Neuronal stem cell (in vitro differentiated cells): ENCODE measurements around the gene THOP1.

Experiments
- DNase-seq: peaks from one replicate; pipeline ENCODE4 v3.0.0-alpha.2; 2013; ENCODE audit warnings: low spot score
- H2AFZ ChIP-seq: one replicate; pipeline ENCODE4 v1.6.1; 2013; ENCODE audit warnings: mild to moderate bottlenecking, low read length, inconsistent platforms
- H2AK5ac ChIP-seq: 2 replicates; pipeline ENCODE4 v1.6.1; 2013; ENCODE audit warnings: low read depth, mild to moderate bottlenecking, inconsistent platforms, low read length, moderate library complexity, mixed read lengths
- H2BK120ac ChIP-seq: 2 replicates; pipeline ENCODE4 v1.6.1; 2013; ENCODE audit warnings: low read depth, mild to moderate bottlenecking, inconsistent platforms, low read length, moderate library complexity, mixed read lengths
- H2BK12ac ChIP-seq: one replicate; pipeline ENCODE4 v1.6.1; 2013; ENCODE audit warnings: low read length, inconsistent platforms
- H2BK15ac ChIP-seq: 2 replicates; pipeline ENCODE4 v1.6.1; 2013; ENCODE audit warnings: mild to moderate bottlenecking, low read length, inconsistent platforms, mixed read lengths
- H2BK5ac ChIP-seq: one replicate; pipeline ENCODE4 v1.6.1; 2013; ENCODE audit warnings: inconsistent platforms, mild to moderate bottlenecking, low read length, moderate library complexity
- H3K14ac ChIP-seq: one replicate; pipeline ENCODE4 v1.6.1; 2013; ENCODE audit warnings: low read length, inconsistent platforms
- H3K18ac ChIP-seq: 2 replicates; pipeline ENCODE4 v1.6.1; 2013; ENCODE audit warnings: low read length, inconsistent platforms
- H3K23ac ChIP-seq: 2 replicates; pipeline ENCODE4 v1.6.1; 2013; ENCODE audit warnings: low read depth, mild to moderate bottlenecking, mixed read lengths, low read length, inconsistent platforms; ENCODE audit not compliant: poor library complexity
- H3K27ac ChIP-seq: replicated peaks from 3 replicates; pipeline ENCODE4 v1.5.1; 2013; ENCODE audit warnings: low read length, inconsistent platforms
- H3K27me3 ChIP-seq, 3 experiments: 2 replicates each; pipeline ENCODE4 v1.6.1; 2013; ENCODE audit warnings: low read length in 3 of 3, mild to moderate bottlenecking in 2 of 3, inconsistent platforms in 1 of 3, low read depth in 1 of 3, mixed read lengths in 1 of 3, moderate library complexity in 1 of 3; ENCODE audit not compliant: control insufficient read depth in 3 of 3, insufficient read depth in 3 of 3
- H3K36me3 ChIP-seq, 2 donors: replicated peaks in 1 of 2; 2 replicates each; pipeline ENCODE4 v1.6.1; 2013; ENCODE audit warnings: low read length in 2 of 2; ENCODE audit not compliant: control insufficient read depth in 2 of 2, insufficient read depth in 2 of 2
- H3K4ac ChIP-seq: 2 replicates; pipeline ENCODE4 v1.6.1; 2013; ENCODE audit warnings: inconsistent platforms, mild to moderate bottlenecking, low read length, moderate library complexity
- H3K4me1 ChIP-seq, 2 donors: 1 replicate in 1 of 2; 2 replicates in 1 of 2; pipeline ENCODE4 v1.6.1; 2013; ENCODE audit warnings: low read length in 2 of 2, low read depth in 1 of 2; ENCODE audit not compliant: control insufficient read depth in 2 of 2, insufficient read depth in 1 of 2
- H3K4me2 ChIP-seq: one replicate; pipeline ENCODE4 v1.6.1; 2013; ENCODE audit warnings: mild to moderate bottlenecking, low read length, inconsistent platforms; ENCODE audit not compliant: insufficient read depth, poor library complexity, severe bottlenecking
- H3K4me3 ChIP-seq, 2 donors: 2 replicates each; pipeline ENCODE4 v1.5.1; 2013; ENCODE audit warnings: low read length in 2 of 2, mild to moderate bottlenecking in 2 of 2, inconsistent platforms in 1 of 2, moderate library complexity in 1 of 2
- H3K79me1 ChIP-seq: one replicate; pipeline ENCODE4 v1.6.1; 2013; ENCODE audit warnings: low read depth, mild to moderate bottlenecking, inconsistent platforms, low read length, moderate library complexity
- H3K9ac ChIP-seq: one replicate; pipeline ENCODE4 v1.6.1; 2013; ENCODE audit warnings: mild to moderate bottlenecking, low read depth, low read length, inconsistent platforms; ENCODE audit not compliant: poor library complexity
- H3K9me3 ChIP-seq, 2 donors: replicated peaks in 1 of 2; 2 replicates each; pipeline versions ENCODE3 to v1.6.1; 2013; ENCODE audit warnings: low read length in 2 of 2, mild to moderate bottlenecking in 2 of 2, inconsistent platforms in 1 of 2, low read depth in 1 of 2, mixed read lengths in 1 of 2, moderate library complexity in 1 of 2; ENCODE audit not compliant: control insufficient read depth in 2 of 2, insufficient read depth in 1 of 2
- H4K8ac ChIP-seq: one replicate; pipeline ENCODE4 v1.6.1; 2013; ENCODE audit warnings: low read depth, mild to moderate bottlenecking, inconsistent platforms, low read length, moderate library complexity
- H4K91ac ChIP-seq: one replicate; pipeline ENCODE4 v1.6.1; 2013; ENCODE audit warnings: low read length, low read depth, mild to moderate bottlenecking, inconsistent platforms; ENCODE audit not compliant: poor library complexity
- WGBS, 2 donors: extraction: QIAGEN DNeasy Blood & Tissue Kit; methylation state at CpG; one replicate each; pipeline ENCODE4 v1.1.7; 2013; ENCODE audit warnings: missing lambda C conversion rate in 2 of 2, mixed read lengths in 1 of 2; ENCODE audit not compliant: insufficient read length in 2 of 2, insufficient replicate concordance in 1 of 2; ENCODE audit errors: extremely low coverage in 2 of 2; 5-methylcytosine and 5-hydroxymethylcytosine counted together

THOP1 gene

GRCh38 chr19:2846180-2846894, 61.0 kb downstream of the THOP1 start:
- Histone ChIP-seq H3K27me3 (peaks cover 0 to 6% (median 0%) of the 10 kb centered on the region in 3 experiments), H3K4me1 (peaks cover 0 to 2% of the 10 kb centered on the region in 2 donors), H2AK5ac (no peak overlapping the region), H3K18ac (no peak overlapping the region), H3K36me3 (peaks cover 8 to 39% of the 10 kb centered on the region in 2 donors), H3K4ac (no peak overlapping the region), H2BK15ac (no peak overlapping the region), H3K4me3 (peak overlapping the region in 1 of 2 donors; percentile 24), H4K8ac (no peak overlapping the region), H4K91ac (no peak overlapping the region), H2BK120ac (no peak overlapping the region), H3K27ac (no peak overlapping the region), H3K14ac (no peak overlapping the region), H3K79me1 (peaks cover 5% of the 10 kb centered on the region), H2BK5ac (no peak overlapping the region), H3K23ac (no peak overlapping the region), H2BK12ac (no peak overlapping the region), H3K9ac (no peak overlapping the region), H3K9me3 (peaks cover 26 to 72% of the 10 kb centered on the region in 2 donors), H2AFZ (no peak overlapping the region), H3K4me2 (no peak overlapping the region)
- no CpG with 5 or more reads among the region's 13 CpGs for whole genome bisulfite sequencing, 2 donors
- no peak for DNase-seq

DNA sequence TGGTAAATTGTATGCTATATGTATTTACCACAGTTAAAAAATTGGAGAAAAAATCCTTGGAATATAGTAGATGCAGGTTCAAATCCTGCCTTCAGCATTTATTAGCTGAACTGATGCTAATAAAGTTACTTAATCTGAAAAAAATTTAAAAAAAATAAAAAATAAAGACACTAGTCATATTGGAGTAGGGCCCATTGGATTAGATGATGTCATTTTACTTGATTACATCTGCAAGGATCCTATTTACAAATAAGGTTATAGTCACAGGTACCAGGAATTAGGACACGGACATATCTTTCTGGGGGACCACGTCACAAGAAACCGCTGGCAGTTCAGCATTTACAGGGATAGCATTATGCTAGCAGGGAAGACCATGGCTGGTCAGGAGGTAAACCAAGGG, 62.2 kb downstream of the THOP1 start:
- Histone ChIP-seq H4K8ac (no peak overlapping the region), H3K4me2 (no peak overlapping the region), H2BK12ac (no peak overlapping the region), H3K4me1 (no peaks in the 10 kb centered on the region), H3K4ac (no peak overlapping the region), H3K18ac (no peak overlapping the region), H3K36me3 (peaks cover 16 to 50% of the 10 kb centered on the region in 2 donors), H2AFZ (no peak overlapping the region), H2BK15ac (no peak overlapping the region), H3K27ac (no peak overlapping the region), H3K23ac (no peak overlapping the region), H3K9ac (no peak overlapping the region), H3K27me3 (no peaks in the 10 kb centered on the region), H3K79me1 (peaks cover 3% of the 10 kb centered on the region), H4K91ac (no peak overlapping the region), H3K9me3 (peaks cover 31 to 84% of the 10 kb centered on the region in 2 donors), H3K14ac (no peak overlapping the region), H2AK5ac (no peak overlapping the region), H2BK5ac (no peak overlapping the region), H3K4me3 (no peak overlapping the region), H2BK120ac (no peak overlapping the region)
- DNase-seq: no peak
- no CpG with 5 or more reads among the region's 3 CpGs for WGBS, 2 donors

DNA sequence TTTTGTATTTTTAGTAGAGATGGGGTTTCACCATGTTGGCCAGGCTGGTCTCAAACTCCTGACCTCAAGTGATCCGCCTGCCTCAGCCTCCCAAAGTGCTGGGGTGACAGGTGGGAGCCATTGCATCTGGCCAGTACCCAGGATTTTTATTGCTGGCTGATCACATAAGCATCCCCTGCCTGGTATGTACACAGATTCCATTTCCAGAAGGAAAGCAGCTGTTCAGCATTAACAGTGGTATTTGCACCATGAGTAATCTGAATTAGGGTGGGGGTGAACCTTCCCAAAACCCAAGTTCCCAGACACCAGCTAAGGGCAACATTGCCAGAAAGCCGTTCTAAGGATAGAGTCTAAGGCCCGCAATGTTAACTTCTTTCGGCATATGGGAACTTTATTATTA, 63.3 kb downstream of the THOP1 start:
- H3K27me3 ChIP-seq: no peaks in the 10 kb centered on the region
- H3K18ac ChIP-seq: no peak overlapping the region
- H3K4ac ChIP-seq: no peak overlapping the region
- H2AK5ac ChIP-seq: no peak overlapping the region
- H3K4me1 ChIP-seq: no peaks in the 10 kb centered on the region
- no peak overlapping the region for H2BK15ac ChIP-seq
- H4K91ac ChIP-seq: no peak overlapping the region
- H3K9ac ChIP-seq: no peak overlapping the region
- H3K36me3 ChIP-seq: peaks cover 27 to 57% of the 10 kb centered on the region in 2 donors
- H2BK120ac ChIP-seq: no peak overlapping the region
- no peak overlapping the region for H2BK12ac ChIP-seq
- H2AFZ ChIP-seq: no peak overlapping the region
- H3K4me3 ChIP-seq: no peak overlapping the region
- no peak overlapping the region for H3K14ac ChIP-seq
- no peak overlapping the region for H3K4me2 ChIP-seq
- no CpG with 5 or more reads among the region's 4 CpGs for WGBS, 2 donors
- no peak overlapping the region for H4K8ac ChIP-seq
- H3K23ac ChIP-seq: no peak overlapping the region
- H2BK5ac ChIP-seq: no peak overlapping the region
- DNase-seq: no peak
- H3K79me1 ChIP-seq: peaks cover 3% of the 10 kb centered on the region
- peaks cover 42 to 85% of the 10 kb centered on the region in 2 donors for H3K9me3 ChIP-seq
- H3K27ac ChIP-seq: no peak overlapping the region

- Histone ChIP-seq H4K8ac (no peak overlapping the region), H3K4me3 (no peak overlapping the region), H3K4ac (no peak overlapping the region), H3K27me3 (no peaks in the 10 kb centered on the region), H3K9ac (no peak overlapping the region), H2BK12ac (no peak overlapping the region), H3K14ac (no peak overlapping the region), H2BK120ac (no peak overlapping the region), H3K18ac (no peak overlapping the region), H3K4me2 (no peak overlapping the region), H3K27ac (no peak overlapping the region), H2AK5ac (no peak overlapping the region), H2AFZ (no peak overlapping the region), H3K79me1 (peaks cover 3% of the 10 kb centered on the region), H3K9me3 (peaks cover 50 to 89% of the 10 kb centered on the region in 2 donors), H4K91ac (no peak overlapping the region), H2BK5ac (no peak overlapping the region), H2BK15ac (no peak overlapping the region), H3K36me3 (peaks cover 31 to 65% of the 10 kb centered on the region in 2 donors), H3K23ac (no peak overlapping the region), H3K4me1 (no peaks in the 10 kb centered on the region)
- no CpG with 5 or more reads among the region's 3 CpGs for WGBS, 2 donors
- no peak for DNase-seq
These were observed 65.1 kb downstream of the THOP1 start for GRCh38 chr19:2850256-2850925.
